Mesodermal cell (in vitro differentiated cells): ENCODE measurements around the gene YIPF6.
"Not testable (repeated sequence)": the region's sequence is repeated elsewhere in the genome, so short reads cannot be mapped to it uniquely, and the experiment has no call there.

ENCODE experiments used
- H3K27ac ChIP-seq: 2 replicates; pipeline ENCODE4 v1.7.0; 2013; ENCODE audit warnings: mild to moderate bottlenecking, low read depth, low read length, moderate library complexity; ENCODE audit not compliant: severe bottlenecking
- H3K36me3 ChIP-seq: 2 replicates; pipeline ENCODE4 v1.7.1; 2013; ENCODE audit warnings: mild to moderate bottlenecking, low read length, moderate library complexity; ENCODE audit not compliant: control insufficient read depth, insufficient read depth
- H3K4me1 ChIP-seq: one replicate; pipeline ENCODE4 v1.7.1; 2013; ENCODE audit warnings: mild to moderate bottlenecking, low read length; ENCODE audit not compliant: insufficient read depth, control insufficient read depth, poor library complexity, severe bottlenecking
- H3K4me3 ChIP-seq: 2 replicates; pipeline ENCODE4 v1.7.0; 2013; ENCODE audit warnings: low read length, control low read depth, mild to moderate bottlenecking; ENCODE audit not compliant: insufficient read depth, poor library complexity, severe bottlenecking; ENCODE audit errors: extremely low read depth
- H3K9me3 ChIP-seq: 2 replicates; pipeline ENCODE4 v1.7.1; 2013; ENCODE audit warnings: mild to moderate bottlenecking, low read length, moderate library complexity; ENCODE audit not compliant: control insufficient read depth
- WGBS, 2 experiments: methylation state at CpG; one replicate each; pipeline ENCODE4 v1.1.5; 2013; ENCODE audit warnings: missing lambda C conversion rate in 2 of 2; ENCODE audit not compliant: insufficient coverage in 2 of 2; 5-methylcytosine and 5-hydroxymethylcytosine counted together

Gene YIPF6

DNA sequence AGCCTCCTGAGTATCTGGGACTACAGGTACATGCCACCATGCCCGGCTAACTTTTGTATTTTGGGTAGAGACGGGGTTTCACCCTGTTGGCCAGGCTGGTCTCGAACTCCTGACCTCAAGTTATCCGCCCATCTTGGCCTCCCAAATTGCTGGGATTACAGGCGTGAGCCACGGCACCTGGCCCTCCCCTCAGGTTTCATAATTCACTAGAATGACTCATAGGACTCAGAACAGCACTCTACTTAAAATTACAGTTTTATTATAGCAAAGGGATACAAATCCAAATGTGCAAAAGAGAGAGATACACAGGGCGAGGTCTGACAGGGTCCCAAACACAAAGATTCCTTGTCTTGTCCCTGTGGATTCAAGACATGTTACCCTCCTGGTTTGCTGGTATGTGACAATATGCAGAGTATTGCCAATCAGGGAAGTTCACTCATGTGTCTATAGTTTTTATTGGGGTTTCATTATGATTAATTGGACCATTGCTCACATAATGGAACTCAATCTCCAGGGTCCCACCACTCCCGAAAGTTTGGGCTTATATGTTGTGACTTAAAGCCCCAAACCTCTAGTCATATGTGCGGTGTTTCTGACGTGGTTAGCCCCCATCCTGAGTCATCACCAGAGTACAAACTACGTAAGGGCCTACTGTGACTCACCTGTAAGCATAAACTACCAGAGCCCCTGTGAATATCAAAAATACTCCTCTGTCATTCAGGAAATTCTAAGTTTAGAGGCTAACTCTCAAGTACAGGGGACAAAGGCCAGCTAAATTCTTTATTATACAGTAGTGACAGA, 5.2 kb downstream of the YIPF6 start:
- Histone ChIP-seq H3K4me3 (no peak overlapping the region), H3K36me3 (peaks cover 6% of the 10 kb centered on the region), H3K4me1 (no peaks in the 10 kb centered on the region), H3K27ac (no peak overlapping the region), H3K9me3 (no peaks in the 10 kb centered on the region)
- 83 to 92% methylated on average over 6 to 9 of the region's 11 CpGs for WGBS, 2 experiments

- Histone ChIP-seq H3K4me1 (no peaks in the 10 kb centered on the region), H3K9me3 (no peaks in the 10 kb centered on the region), H3K27ac (no peak overlapping the region), H3K36me3 (peaks cover 9% of the 10 kb centered on the region), H3K4me3 (no peak overlapping the region)
- WGBS, 2 experiments, result no CpG with 5 or more reads among the region's 2 CpGs
Observed at GRCh38 chrX:68506649-68507048, 7.8 kb downstream of the YIPF6 start.

DNA sequence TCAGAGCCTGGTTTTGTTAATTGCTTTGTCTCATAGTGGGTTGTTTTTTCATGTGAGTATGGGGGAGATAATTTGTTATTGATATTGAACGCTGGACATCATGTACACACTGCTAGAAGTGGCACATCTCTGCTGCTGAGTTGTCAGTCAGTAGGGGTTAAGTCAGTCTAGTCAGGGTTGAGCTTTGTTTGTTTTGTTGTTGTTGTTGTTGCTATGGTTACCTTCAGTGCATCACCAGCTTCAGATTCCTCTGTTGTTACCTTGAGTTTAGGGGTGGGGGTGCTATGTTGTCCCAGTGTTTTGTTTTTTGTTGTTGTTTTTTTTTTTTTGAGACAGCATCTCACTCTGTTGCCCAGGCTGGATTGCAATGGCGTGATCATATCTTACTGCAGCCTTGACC, 9.9 kb downstream of the YIPF6 start:
- H3K27ac ChIP-seq, result peak overlapping the region; percentile 68
- 100% methylated on average over 1 of the region's 2 CpGs for WGBS, 2 experiments

DNA sequence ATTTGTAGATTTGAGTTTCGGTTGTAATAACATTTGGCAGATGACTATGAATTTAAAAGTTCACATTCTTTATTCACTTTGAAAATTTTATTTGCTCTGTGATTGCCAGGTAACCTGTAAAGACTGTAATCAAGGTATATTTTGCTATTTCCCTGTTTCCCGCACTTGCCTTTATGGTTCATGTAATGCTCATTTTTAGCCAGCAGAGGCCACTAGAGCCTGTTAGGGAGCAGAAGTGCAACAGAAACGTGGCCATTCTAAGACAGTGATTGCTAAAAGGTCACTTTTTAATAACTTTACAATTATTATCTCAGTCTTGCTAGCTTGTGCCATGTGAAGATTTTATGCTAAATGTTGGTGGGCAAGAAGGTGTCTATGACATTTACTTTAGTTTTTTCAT, 12.4 kb downstream of the YIPF6 start:
- Histone ChIP-seq H3K4me3 (no peak overlapping the region), H3K36me3 (peaks cover 34% of the 10 kb centered on the region), H3K4me1 (no peaks in the 10 kb centered on the region), H3K9me3 (no peaks in the 10 kb centered on the region), H3K27ac (no peak overlapping the region)
- WGBS, 2 experiments, result no CpG with 5 or more reads among the region's 3 CpGs

More for the DNA sequence above, 9.9 kb downstream of the YIPF6 start:
- H3K4me3 ChIP-seq, result no peak overlapping the region
- peaks cover 19% of the 10 kb centered on the region for H3K36me3 ChIP-seq
- H3K9me3 ChIP-seq, result no peaks in the 10 kb centered on the region
- no peaks in the 10 kb centered on the region for H3K4me1 ChIP-seq

DNA sequence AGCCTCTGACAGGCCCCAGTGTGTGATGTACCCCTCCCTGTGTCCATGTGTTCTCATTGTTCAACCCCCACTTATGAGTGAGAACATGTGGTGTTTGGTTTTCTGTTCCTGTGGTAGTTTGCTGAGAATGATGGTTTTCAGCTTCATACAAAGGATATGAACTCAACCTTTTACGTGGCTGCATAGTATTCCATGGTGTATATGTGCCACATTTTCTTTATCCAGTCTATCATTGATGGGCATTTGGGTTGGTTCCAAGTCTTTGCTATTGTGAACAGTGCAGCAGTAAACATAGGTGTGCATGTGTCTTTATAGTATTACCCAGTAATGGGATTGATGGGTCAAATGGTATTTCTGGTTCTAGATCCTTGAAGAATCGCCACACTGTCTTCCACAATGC, 25.8 kb downstream of the YIPF6 start:
- H3K36me3 ChIP-seq, result peaks cover 29% of the 10 kb centered on the region
- not testable (repeated sequence) for H3K4me1 ChIP-seq, H3K4me3 ChIP-seq, H3K27ac ChIP-seq, H3K9me3 ChIP-seq
- WGBS, 2 experiments, result no CpG with 5 or more reads among the region's 2 CpGs

DNA sequence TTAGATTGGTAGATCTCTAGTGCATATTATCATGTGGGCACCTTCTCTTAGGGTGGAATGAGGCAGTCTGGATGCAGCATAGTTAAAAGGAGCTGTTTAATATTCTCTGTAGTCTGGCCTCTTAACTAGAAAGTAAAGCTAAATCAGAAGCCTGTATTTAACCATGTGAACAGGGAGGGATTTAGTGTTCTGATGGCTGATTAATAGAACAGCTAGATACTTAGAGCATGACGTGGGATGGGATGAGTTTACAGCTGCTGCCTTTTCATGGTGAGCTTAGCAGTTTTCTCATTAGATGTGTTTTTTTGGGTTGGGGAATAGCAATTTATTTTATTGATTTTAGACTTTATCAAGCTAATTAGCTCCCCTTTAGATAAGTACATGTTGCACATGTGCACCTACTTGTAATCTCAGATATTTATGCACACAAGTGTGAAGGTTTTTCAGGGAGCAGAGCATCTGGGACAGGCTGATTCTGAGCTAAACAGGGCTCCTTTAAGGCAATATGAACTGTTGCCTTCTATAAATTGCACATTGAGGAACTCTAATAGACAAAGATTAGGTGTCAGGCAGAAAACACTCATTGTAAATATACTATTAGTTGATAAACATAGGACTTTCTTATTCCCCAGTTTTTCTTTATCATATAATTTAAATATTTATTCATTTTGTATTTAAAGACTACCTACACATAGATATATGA, 34.1 kb downstream of the YIPF6 start:
- Histone ChIP-seq H3K4me1 (no peaks in the 10 kb centered on the region), H3K4me3 (no peak overlapping the region), H3K36me3 (peaks cover 18% of the 10 kb centered on the region), H3K9me3 (no peaks in the 10 kb centered on the region), H3K27ac (no peak overlapping the region)
- WGBS, 2 experiments, result 100% methylated on average over 1 of the region's 1 CpG; no CpG with 5 or more reads in 1 of the 2 experiments

DNA sequence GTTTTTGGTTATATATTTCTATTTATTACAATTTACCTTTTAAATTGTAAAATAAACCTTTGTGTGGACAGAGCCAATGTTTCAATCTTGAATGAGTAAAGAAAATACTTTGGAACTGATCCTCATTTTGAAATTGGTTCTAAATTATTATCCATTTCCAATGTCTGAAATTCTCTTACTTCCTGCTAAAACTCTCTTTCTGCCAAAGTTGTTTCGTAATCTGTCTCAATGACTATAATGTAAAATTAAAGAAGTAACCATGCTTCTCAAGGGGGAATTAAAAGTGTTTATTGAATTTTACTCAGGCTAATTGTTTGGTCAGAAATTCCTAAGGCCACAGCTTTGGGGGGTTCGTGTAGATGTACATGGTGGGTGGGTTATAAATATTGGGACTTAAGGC, 34.8 kb downstream of the YIPF6 start:
- H3K4me3 ChIP-seq, result no peak overlapping the region
- peaks cover 18% of the 10 kb centered on the region for H3K36me3 ChIP-seq
- no peaks in the 10 kb centered on the region for H3K9me3 ChIP-seq
- H3K4me1 ChIP-seq, result no peaks in the 10 kb centered on the region
- WGBS, 2 experiments, result no CpG with 5 or more reads among the region's 2 CpGs
- no peak overlapping the region for H3K27ac ChIP-seq

GRCh38 chrX:68534691-68535090, 35.8 kb downstream of the YIPF6 start:
- H3K36me3 ChIP-seq, result peaks cover 18% of the 10 kb centered on the region
- H3K4me1 ChIP-seq, result no peaks in the 10 kb centered on the region
- no peak overlapping the region for H3K27ac ChIP-seq
- WGBS, 2 experiments, result 90% methylated on average over 2 of the region's 4 CpGs; no CpG with 5 or more reads in 1 of the 2 experiments
- H3K9me3 ChIP-seq, result no peaks in the 10 kb centered on the region
- no peak overlapping the region for H3K4me3 ChIP-seq

- H3K4me3 ChIP-seq, result no peak overlapping the region
- no peaks in the 10 kb centered on the region for H3K9me3 ChIP-seq
- no peak overlapping the region for H3K27ac ChIP-seq
- H3K36me3 ChIP-seq, result peaks cover 7% of the 10 kb centered on the region
- WGBS, 2 experiments, result no CpG with 5 or more reads among the region's 1 CpG
- H3K4me1 ChIP-seq, result no peaks in the 10 kb centered on the region
Observed at GRCh38 chrX:68536429-68536828, 37.6 kb downstream of the YIPF6 start.

GRCh38 chrX:68536884-68537283, 38.0 kb downstream of the YIPF6 start:
- H3K36me3 ChIP-seq, result peaks cover 6% of the 10 kb centered on the region
- no CpG with 5 or more reads among the region's 2 CpGs for WGBS, 2 experiments
- H3K4me3 ChIP-seq, result no peak overlapping the region
- no peaks in the 10 kb centered on the region for H3K4me1 ChIP-seq
- H3K9me3 ChIP-seq, result no peaks in the 10 kb centered on the region
- no peak overlapping the region for H3K27ac ChIP-seq

DNA sequence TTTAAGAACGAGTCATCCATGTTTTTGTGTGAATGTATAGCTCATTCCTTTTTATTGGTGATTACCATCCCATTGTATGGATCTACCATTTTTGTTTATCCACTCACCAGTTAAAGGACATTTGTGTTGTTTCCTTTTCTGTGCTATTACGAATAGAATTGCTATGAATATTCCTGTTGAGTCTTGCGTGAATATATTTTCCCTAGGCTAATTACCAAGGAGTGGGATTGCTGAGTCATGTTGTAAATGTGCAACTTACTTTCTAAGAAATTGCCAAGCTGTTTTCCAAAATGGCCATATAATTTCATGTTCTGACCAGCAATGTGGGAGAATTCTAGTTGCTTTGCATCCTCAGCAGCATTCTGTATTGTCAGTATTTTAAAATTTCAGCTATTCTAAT, 51.3 kb downstream of the YIPF6 start:
- no peaks in the 10 kb centered on the region for H3K4me1 ChIP-seq
- WGBS, 2 experiments, result no CpG with 5 or more reads among the region's 3 CpGs

More for the DNA sequence above, 51.3 kb downstream of the YIPF6 start:
- Histone ChIP-seq H3K4me3 (no peak overlapping the region), H3K36me3 (no peaks in the 10 kb centered on the region), H3K9me3 (no peaks in the 10 kb centered on the region), H3K27ac (no peak overlapping the region)
